Thymus (tissue), 11 donors: Measurements from ENCODE around the gene SSH2. TPM values are rescaled to one million over a fixed set of nuclear protein-coding genes. Genes with fewer than 3 reads are reported as not detected.

ENCODE experiments used
- DNase-seq, 9 donors: peaks; one replicate each; pipeline ENCODE4 v3.0.0-alpha.2; 2013; ENCODE audit warnings: low spot score in 9 of 9, low read depth in 6 of 9, missing footprints in 1 of 9
- H3K27ac ChIP-seq, 2 donors: one replicate each; pipeline ENCODE4 v1.5.1; 2013; ENCODE audit warnings: control low read depth in 1 of 2, low read depth in 1 of 2, low read length in 1 of 2, mild to moderate bottlenecking in 1 of 2, moderate library complexity in 1 of 2
- H3K27me3 ChIP-seq, 2 donors: one replicate each; pipeline ENCODE4 v1.5.1; 2013; ENCODE audit warnings: low read length in 1 of 2; ENCODE audit not compliant: control insufficient read depth in 2 of 2, insufficient read depth in 1 of 2
- H3K36me3 ChIP-seq, 2 donors: one replicate each; pipeline ENCODE4 v1.5.1; 2013; ENCODE audit warnings: low read length in 1 of 2, mild to moderate bottlenecking in 1 of 2, moderate library complexity in 1 of 2; ENCODE audit not compliant: control insufficient read depth in 2 of 2, insufficient read depth in 2 of 2
- H3K4me1 ChIP-seq, 2 donors: one replicate each; pipeline ENCODE4 v1.5.1; 2013; ENCODE audit warnings: low read length in 2 of 2; ENCODE audit not compliant: control insufficient read depth in 2 of 2, insufficient read depth in 2 of 2
- H3K4me3 ChIP-seq, 2 donors: one replicate each; pipeline ENCODE4 v1.5.1; 2013; ENCODE audit warnings: low read length in 2 of 2, control low read depth in 1 of 2, mild to moderate bottlenecking in 1 of 2
- H3K9me3 ChIP-seq, 2 donors: one replicate each; pipeline ENCODE4 v1.5.1; 2013; ENCODE audit warnings: low read length in 1 of 2, mild to moderate bottlenecking in 1 of 2; ENCODE audit not compliant: control insufficient read depth in 2 of 2, insufficient read depth in 1 of 2
- WGBS: extraction: QIAGEN DNeasy Blood & Tissue Kit; methylation state at CpG from one replicate; pipeline ENCODE4 v1.1.7; 2013; 5-methylcytosine and 5-hydroxymethylcytosine counted together
- polyA plus RNA-seq: library from polyadenylated mRNA; stranded (reverse); fragments of 200-250 nt; gene quantifications from one replicate; pipeline ENCODE4 v1.2.3, GENCODE V29; 2013
- total RNA-seq: library from RNA; stranded (reverse); fragments of 120-200 nt; gene quantifications from one replicate; pipeline ENCODE4 v1.2.4, GENCODE V29; 2013
- donor health status: healthy.

SSH2 gene
- total and polyA plus RNA-seq, 2 donors, result 25.4 to 28.5 TPM

GRCh38 chr17:29587591-29587990 lies 342.4 kb downstream of the SSH2 start:
- Histone ChIP-seq H3K9me3 (peaks cover 0 to 8% of the 10 kb centered on the region in 2 donors), H3K27ac (no peak overlapping the region), H3K4me3 (no peak overlapping the region), H3K27me3 (no peaks in the 10 kb centered on the region), H3K36me3 (peaks cover 13% of the 10 kb centered on the region in 2 donors), H3K4me1 (peaks cover 49 to 74% of the 10 kb centered on the region in 2 donors)
- DNase-seq, result no peak
- WGBS, result 97% methylated on average over 6 of the region's 6 CpGs

- Histone ChIP-seq H3K36me3 (peaks cover 18 to 21% of the 10 kb centered on the region in 2 donors), H3K9me3 (peaks cover 0 to 8% of the 10 kb centered on the region in 2 donors), H3K27ac (no peak overlapping the region), H3K4me1 (peaks cover 43 to 67% of the 10 kb centered on the region in 2 donors), H3K4me3 (no peak overlapping the region), H3K27me3 (no peaks in the 10 kb centered on the region)
- no peak for DNase-seq
- 90% methylated on average over 9 of the region's 9 CpGs for WGBS
Measured at GRCh38 chr17:29586676-29587469, 343.2 kb downstream of the SSH2 start.

- peak in 1 of 9 donors; percentile 57 for DNase-seq
- peaks cover 31 to 55% of the 10 kb centered on the region in 2 donors for H3K4me1 ChIP-seq
Measured at GRCh38 chr17:29585080-29585751, 344.8 kb downstream of the SSH2 start.

DNA sequence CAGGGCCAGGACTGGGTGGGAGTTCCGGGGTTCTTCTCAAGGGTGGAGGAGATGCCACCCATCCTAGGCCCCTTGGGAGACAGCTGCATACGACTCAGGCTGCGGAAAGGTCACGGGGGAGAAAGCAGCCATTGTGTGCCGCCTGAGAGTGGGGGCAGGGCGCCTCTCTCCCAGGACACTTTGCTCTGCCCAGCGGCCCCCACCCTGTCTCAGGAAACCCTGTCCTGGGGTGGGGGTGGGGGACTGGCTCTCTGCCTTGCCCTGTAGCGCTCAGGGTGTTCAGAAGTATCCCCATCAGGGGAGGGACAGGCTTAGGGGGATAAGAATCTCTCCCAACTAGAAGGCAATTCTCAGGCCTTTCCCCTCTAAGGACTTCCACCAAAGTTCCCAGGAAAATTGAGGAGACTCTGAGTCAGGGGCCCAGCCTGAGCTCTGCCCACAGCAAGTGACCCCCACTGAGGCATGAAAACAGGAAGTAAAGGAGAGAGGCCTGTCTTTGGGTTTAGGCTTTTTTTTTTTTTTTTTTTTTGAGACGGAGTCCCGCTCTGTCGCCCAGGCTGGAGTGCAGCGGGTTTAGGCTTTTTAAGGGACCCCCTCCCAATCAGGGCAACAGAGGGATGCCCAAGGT lies 345.5 kb downstream of the SSH2 start:
- H3K9me3 ChIP-seq, result no peaks in the 10 kb centered on the region
- H3K4me1 ChIP-seq, result peaks cover 26 to 49% of the 10 kb centered on the region in 2 donors
- H3K27ac ChIP-seq, result peak overlapping the region in 1 of 2 donors; percentile 56
- no peaks in the 10 kb centered on the region for H3K27me3 ChIP-seq
- no peak for DNase-seq
- H3K4me3 ChIP-seq, result no peak overlapping the region
- peaks cover 34 to 43% of the 10 kb centered on the region in 2 donors for H3K36me3 ChIP-seq
- 84% methylated on average over 12 of the region's 12 CpGs for WGBS

More at GRCh38 chr17:29585080-29585751, 344.8 kb downstream of the SSH2 start:
- H3K27me3 ChIP-seq, result no peaks in the 10 kb centered on the region
- peaks cover 29 to 37% of the 10 kb centered on the region in 2 donors for H3K36me3 ChIP-seq
- H3K27ac ChIP-seq, result peak overlapping the region; percentile 47 to 56
- H3K4me3 ChIP-seq, result peak overlapping the region in 1 of 2 donors; percentile 5
- WGBS, result 53% methylated on average over 8 of the region's 8 CpGs
- no peaks in the 10 kb centered on the region for H3K9me3 ChIP-seq

GRCh38 chr17:29583324-29584248 lies 346.4 kb downstream of the SSH2 start:
- Histone ChIP-seq H3K27me3 (no peaks in the 10 kb centered on the region), H3K4me1 (peaks cover 25 to 47% of the 10 kb centered on the region in 2 donors), H3K9me3 (no peaks in the 10 kb centered on the region), H3K4me3 (no peak overlapping the region), H3K27ac (no peak overlapping the region), H3K36me3 (peaks cover 36 to 53% of the 10 kb centered on the region in 2 donors)
- 95% methylated on average over 16 of the region's 16 CpGs for WGBS
- DNase-seq, result no peak

- 98% methylated on average over 13 of the region's 13 CpGs for WGBS
- H3K36me3 ChIP-seq, result peaks cover 44 to 61% of the 10 kb centered on the region in 2 donors
- H3K27me3 ChIP-seq, result no peaks in the 10 kb centered on the region
- no peak overlapping the region for H3K4me3 ChIP-seq
- no peak overlapping the region for H3K27ac ChIP-seq
- no peaks in the 10 kb centered on the region for H3K9me3 ChIP-seq
- DNase-seq, result no peak
- H3K4me1 ChIP-seq, result peaks cover 18 to 38% of the 10 kb centered on the region in 2 donors
Measured at GRCh38 chr17:29582772-29583171, 347.3 kb downstream of the SSH2 start.

DNA sequence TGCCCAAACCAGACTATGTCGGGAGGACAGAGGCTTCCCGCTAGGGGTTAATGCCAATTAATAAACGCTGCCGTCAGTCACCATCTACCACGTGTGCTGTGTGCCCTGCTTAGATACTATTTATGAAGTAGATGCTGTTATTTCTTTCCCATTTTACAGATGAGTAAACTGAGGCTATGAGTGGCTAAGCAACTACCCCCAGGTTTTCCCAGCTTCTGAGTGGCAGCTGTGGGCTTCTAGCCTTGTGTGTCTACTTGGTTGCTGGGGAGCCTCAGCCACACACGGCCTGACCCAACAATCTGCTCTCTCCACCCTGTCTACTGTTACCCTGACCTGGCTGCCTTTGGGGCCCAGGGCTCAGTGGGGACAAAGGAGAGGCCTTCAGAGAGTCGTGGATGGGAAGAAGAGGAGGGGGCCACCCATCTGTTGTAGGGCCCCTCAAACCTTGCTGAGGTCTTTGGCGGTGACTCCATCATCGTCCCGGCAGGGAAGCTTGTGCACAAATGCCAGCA lies 347.7 kb downstream of the SSH2 start:
- no peak overlapping the region for H3K27ac ChIP-seq

GRCh38 chr17:29581583-29582253 lies 348.3 kb downstream of the SSH2 start:
- H3K36me3 ChIP-seq, result peaks cover 55 to 69% of the 10 kb centered on the region in 2 donors
- H3K4me1 ChIP-seq, result peaks cover 18 to 28% of the 10 kb centered on the region in 2 donors
- no peak for DNase-seq
- 99% methylated on average over 20 of the region's 20 CpGs for WGBS
- H3K9me3 ChIP-seq, result no peaks in the 10 kb centered on the region
- no peak overlapping the region for H3K27ac ChIP-seq
- H3K4me3 ChIP-seq, result no peak overlapping the region
- no peaks in the 10 kb centered on the region for H3K27me3 ChIP-seq

More for the DNA sequence above, 347.7 kb downstream of the SSH2 start:
- DNase-seq, result no peak
- H3K9me3 ChIP-seq, result no peaks in the 10 kb centered on the region
- peaks cover 49 to 64% of the 10 kb centered on the region in 2 donors for H3K36me3 ChIP-seq
- 97% methylated on average over 10 of the region's 10 CpGs for WGBS
- H3K4me3 ChIP-seq, result no peak overlapping the region
- peaks cover 18 to 34% of the 10 kb centered on the region in 2 donors for H3K4me1 ChIP-seq
- H3K27me3 ChIP-seq, result no peaks in the 10 kb centered on the region
